NCI-H2196 (cell line): ENCODE data around the gene SPC25.
A peak's percentile ranks its signal among the peaks of the same experiment; 100 is the strongest.
"Not testable (repeated sequence)": the region's sequence is repeated elsewhere in the genome, so short reads cannot be mapped to it uniquely, and the experiment has no call there.

ENCODE experiments used
- DNase-seq: peaks from one replicate; lab custom pipeline; 2025; ENCODE audit not compliant: unreplicated experiment; lab: John Stamatoyannopoulos, UW

The SPC25 gene

GRCh38 chr2:168890006-168890782 is at the start of gene SPC25:
Gene SPC25 (minus strand): TSS chr2:168890430. CDS start chr2:168889519, 911 bp downstream.
- DNase-seq, result peak; percentile 96

GRCh38 chr2:168939918-168940317 is 49.7 kb upstream of the SPC25 start:
- DNase-seq, result no peak

GRCh38 chr2:168939061-168939460 is 48.8 kb upstream of the SPC25 start:
- no peak for DNase-seq

- no peak for DNase-seq
These were observed 45.8 kb upstream of the SPC25 start for GRCh38 chr2:168935810-168936581.

GRCh38 chr2:168934826-168935225 is 44.6 kb upstream of the SPC25 start:
- no peak for DNase-seq

- not testable (repeated sequence) for DNase-seq
These were observed 41.9 kb upstream of the SPC25 start for GRCh38 chr2:168932174-168932573.

GRCh38 chr2:168930242-168930641 is 40.0 kb upstream of the SPC25 start:
- no peak for DNase-seq

GRCh38 chr2:168929031-168929430 is 38.8 kb upstream of the SPC25 start:
- no peak for DNase-seq

- DNase-seq, result no peak
These were observed 38.0 kb upstream of the SPC25 start for GRCh38 chr2:168928113-168928831.

- no peak for DNase-seq
These were observed 36.6 kb upstream of the SPC25 start for GRCh38 chr2:168926621-168927386.

- peak; percentile 58 for DNase-seq
These were observed 30.4 kb upstream of the SPC25 start for GRCh38 chr2:168920504-168921157.

- no peak for DNase-seq
These were observed 26.1 kb upstream of the SPC25 start for GRCh38 chr2:168916331-168916675.

GRCh38 chr2:168915441-168916330 is 25.5 kb upstream of the SPC25 start:
- no peak for DNase-seq

- no peak for DNase-seq
These were observed 23.3 kb upstream of the SPC25 start for GRCh38 chr2:168913495-168913894.

- DNase-seq, result no peak
These were observed 22.7 kb upstream of the SPC25 start for GRCh38 chr2:168912901-168913369.

GRCh38 chr2:168912466-168912865 is 22.2 kb upstream of the SPC25 start:
- no peak for DNase-seq

GRCh38 chr2:168910330-168910729 is 20.1 kb upstream of the SPC25 start:
- DNase-seq, result no peak

- DNase-seq, result no peak
These were observed 17.9 kb upstream of the SPC25 start for GRCh38 chr2:168907940-168908662.

GRCh38 chr2:168904358-168904757 is 14.1 kb upstream of the SPC25 start:
- DNase-seq, result no peak
